NT2/D1 (cell line): ENCODE results near the gene PPM1L.

ENCODE experiments used
- SUZ12 ChIP-seq: IDR thresholded peaks from 2 replicates; pipeline ENCODE4 v1.6.1; 2011; ENCODE audit not compliant: insufficient read length, insufficient read depth; ENCODE audit errors: extremely low read depth
- ZNF274 ChIP-seq: IDR thresholded peaks from 2 replicates; pipeline ENCODE4 v1.6.1; 2011; ENCODE audit warnings: mild to moderate bottlenecking, low read depth, low read length

GRCh38 chr3:160909917-160910316 lies 153.9 kb downstream of the PPM1L start:
- no peak for TF ChIP-seq ZNF274
- TF ChIP-seq SUZ12: no peak
